GM12878 (cell line): ENCODE measurements around the gene NUDT14. TPM values are rescaled to one million over a fixed set of nuclear protein-coding genes. Genes with fewer than 3 reads are reported as not detected.

Experiments
- ATAC-seq: fragments of 200-7000 bp; cut with Tn5 transposase; 3 replicates; pipeline ENCODE4 v1.9.1; 2020; ENCODE audit warnings: mild to moderate bottlenecking, moderate library complexity
- BruUV-seq: library from RNA; stranded (reverse); fragments of 400-500 nt; replicated peaks from 2 replicates; lab custom pipeline; 2021; lab: Mats Ljungman, UMichigan
- CTCF ChIA-PET: fragments of 300-600 bp; sonication (Branson Sonifier 250); formaldehyde crosslinking; extraction: SDS; loops from one replicate; lab custom pipeline; 2021; ENCODE audit warnings: inconsistent platforms; lab: Yijun Ruan, JAX
- POLR2A ChIA-PET: fragments of 350-600 bp; formaldehyde crosslinking; extraction: SDS; loops from one replicate; lab custom pipeline; 2021; ENCODE audit warnings: inconsistent platforms; lab: Charles Lee
- RAD21 ChIA-PET: fragments of 300-600 bp; sonication (Branson Sonifier 250); formaldehyde crosslinking; loops from one replicate; lab custom pipeline; 2023; ENCODE audit warnings: antibody characterized with exemption; ENCODE audit not compliant: unreplicated experiment; lab: Charles Lee
- SMC1A ChIA-PET: fragments of 300-600 bp; sonication (Branson Sonifier 250); formaldehyde crosslinking; loops from one replicate; lab custom pipeline; 2023; ENCODE audit not compliant: unreplicated experiment, uncharacterized antibody; lab: Charles Lee
- DNase-seq: peaks from one replicate; pipeline ENCODE4 v3.0.0-alpha.2; 2011; ENCODE audit warnings: low read depth, low spot score
- FAIRE-seq: peaks from 3 replicates; lab custom pipeline; 2011; peaks lifted over from hg19 to GRCh38; lab: Jason Lieb, UNC
- H2AFZ ChIP-seq: 2 replicates; pipeline ENCODE4 v1.6.0; 2011; ENCODE audit warnings: low read depth, low read length, control low read depth; ENCODE audit not compliant: control insufficient read depth
- H3K27ac ChIP-seq: 2 replicates; pipeline ENCODE4 v1.5.1; 2011; ENCODE audit warnings: control low read depth; ENCODE audit not compliant: control insufficient read depth, insufficient read depth
- H3K27me3 ChIP-seq, 2 experiments: replicated peaks in 1 of 2; 2 replicates each; pipeline versions ENCODE4 v1.6.0 to v1.6.1; 2011; ENCODE audit warnings: low read length in 1 of 2; ENCODE audit not compliant: control insufficient read depth in 2 of 2, insufficient read depth in 2 of 2
- H3K36me3 ChIP-seq, 2 experiments: 2 replicates each; pipeline ENCODE4 v1.5.1; 2011; ENCODE audit warnings: low read length in 1 of 2; ENCODE audit not compliant: control insufficient read depth in 2 of 2, insufficient read depth in 2 of 2
- H3K4me1 ChIP-seq: 2 replicates; pipeline ENCODE4 v1.6.1; 2011; ENCODE audit warnings: mild to moderate bottlenecking, low read length, moderate library complexity, mixed read lengths; ENCODE audit not compliant: control insufficient read depth, insufficient read depth
- H3K4me2 ChIP-seq: 2 replicates; pipeline ENCODE4 v1.6.0; 2011; ENCODE audit warnings: control low read depth; ENCODE audit not compliant: control insufficient read depth, insufficient read depth
- H3K4me3 ChIP-seq: fragments of 200-600 bp; sonication (generic); 2 replicates; pipeline ENCODE4 v1.5.1; 2016
- H3K79me2 ChIP-seq: 2 replicates; pipeline ENCODE4 v1.6.0; 2011; ENCODE audit warnings: low read length; ENCODE audit not compliant: control insufficient read depth, insufficient read depth
- H3K9ac ChIP-seq: 2 replicates; pipeline ENCODE4 v1.8.0; 2011; ENCODE audit warnings: low read length, control low read depth, mixed read lengths; ENCODE audit not compliant: control insufficient read depth, insufficient read depth
- H3K9me3 ChIP-seq: replicated peaks from 3 replicates; pipeline ENCODE4 v1.5.1; 2011; ENCODE audit warnings: mild to moderate bottlenecking, low read length; ENCODE audit not compliant: control insufficient read depth, insufficient read depth
- H4K20me1 ChIP-seq: 2 replicates; pipeline ENCODE4 v1.6.0; 2011; ENCODE audit not compliant: control insufficient read depth, insufficient read depth
- CHD1 ChIP-seq: IDR thresholded peaks from 2 replicates; pipeline ENCODE4 v1.6.1; 2012; ENCODE audit warnings: low read depth, low read length, improper control_type of control experiment
- FOXK2 ChIP-seq: fragments of 450-650 bp; IDR thresholded peaks from 2 replicates; pipeline ENCODE4 v1.6.1; 2017; ENCODE audit warnings: mild to moderate bottlenecking, moderate library complexity
- GATAD2B ChIP-seq: fragments of 450-650 bp; conservative IDR thresholded peaks from 2 replicates; pipeline ENCODE4 v1.6.1; 2017; ENCODE audit warnings: low read depth, mild to moderate bottlenecking, moderate library complexity
- HDAC6 ChIP-seq: fragments of 200-600 bp; sonication (generic); IDR thresholded peaks from one replicate; pipeline ENCODE4 v1.8.0; 2017; ENCODE audit warnings: antibody characterized with exemption; ENCODE audit not compliant: unreplicated experiment
- MLLT1 ChIP-seq: fragments of 450-650 bp; IDR thresholded peaks from 2 replicates; pipeline ENCODE4 v1.6.1; 2016; ENCODE audit warnings: mild to moderate bottlenecking
- NBN ChIP-seq: fragments of 450-650 bp; IDR thresholded peaks from 2 replicates; pipeline ENCODE4 v1.6.1; 2016
- PKNOX1 ChIP-seq: fragments of 450-650 bp; IDR thresholded peaks from 2 replicates; pipeline ENCODE4 v1.6.1; 2016; ENCODE audit warnings: mild to moderate bottlenecking
- PML ChIP-seq: IDR thresholded peaks from 2 replicates; pipeline ENCODE4 v1.6.1; 2012; ENCODE audit warnings: low read length, inconsistent platforms
- RFX5 ChIP-seq: IDR thresholded peaks from 2 replicates; pipeline ENCODE4 v1.6.1; 2011; ENCODE audit warnings: low read depth, low read length, improper control_type of control experiment
- ZBTB4 ChIP-seq: fragments of 450-650 bp; formaldehyde crosslinking; IDR thresholded peaks from 2 replicates; pipeline ENCODE4 v1.4.0; 2022; ENCODE audit warnings: mild to moderate bottlenecking, moderate library complexity
- ZNF207 ChIP-seq: fragments of 450-650 bp; IDR thresholded peaks from 2 replicates; pipeline ENCODE4 v1.6.1; 2014; ENCODE audit warnings: antibody characterized with exemption, mild to moderate bottlenecking, borderline replicate concordance
- ZNF592 ChIP-seq: fragments of 450-650 bp; IDR thresholded peaks from 2 replicates; pipeline ENCODE4 v1.6.1; 2017; ENCODE audit warnings: mild to moderate bottlenecking, moderate library complexity
- WGBS: methylation state at CpG from one replicate; pipeline ENCODE4 v1.1.6; 2016; ENCODE audit warnings: low lambda C conversion rate; ENCODE audit not compliant: insufficient replicate concordance, insufficient coverage; ENCODE audit errors: missing lambda C conversion rate; 5-methylcytosine and 5-hydroxymethylcytosine counted together
- in situ Hi-C: fragments of 300-500 bp; cut with MboI; formaldehyde crosslinking; loops from 9 replicates; pipeline ENCODE4 v1.14.3; 2018; ENCODE audit warnings: mixed read lengths
- intact Hi-C: fragments of 100-400 bp; cut with micrococcal nuclease; formaldehyde crosslinking; loops from one replicate; pipeline ENCODE4 v1.14.2; 2022; ENCODE audit not compliant: unreplicated experiment
- polyA plus RNA-seq, 11 experiments: library from polyadenylated mRNA; depleted of rRNA in 4 of 11; unstranded in 6 of 11; stranded (reverse) in 5 of 11; fragments of >200 nt; fragmentation: Nextera tagmentation in 4 of 11; fragmentation: Illumina TruSeq in 1 of 11; extraction: Ambion mirVana in 4 of 11; extraction: Trizol in 1 of 11; gene quantifications; 1 replicate in 1 of 11; 2 replicates in 10 of 11; pipeline versions ENCODE4 v1.2.1 to v1.2.3, GENCODE V29; 2011 to 2016; ENCODE audit warnings: inconsistent platforms in 2 of 11, missing spikeins in 2 of 11, low read depth in 1 of 11
- total RNA-seq, 4 experiments: library from RNA; depleted of rRNA in 3 of 4; stranded (reverse); fragments of >200 nt in 3 of 4; fragmentation: Illumina TruSeq in 1 of 4; extraction: Trizol in 1 of 4; gene quantifications; 2 replicates each; pipeline versions ENCODE4 v1.2.1 to v1.2.3, GENCODE V29; 2013 to 2021

NUDT14 gene
- total and polyA plus RNA-seq, 10 of the 15 experiments (the other 5 are each of a cell fraction or from before 2014, with no cell fraction given): 0.62 to 6.8 (median 4.3) TPM; not detected in 1

GRCh38 chr14:105132921-105133654 is 48.0 kb downstream of the NUDT14 start (continued):
- no peak for TF ChIP-seq PKNOX1
- no peak for TF ChIP-seq PML
- no peak for TF ChIP-seq HDAC6
- TF ChIP-seq GATAD2B: no peak
- no peak for TF ChIP-seq FOXK2
- no peak for TF ChIP-seq ZNF207

GRCh38 chr14:105131241-105131640 is 49.9 kb downstream of the NUDT14 start:
- Histone ChIP-seq H3K27me3 (no peaks in the 10 kb centered on the region; a peak in 1 of 4 replicates), H3K4me1 (no peaks in the 10 kb centered on the region), H3K9ac (no peak overlapping the region), H3K4me2 (no peak overlapping the region), H3K36me3 (no peaks in the 10 kb centered on the region), H2AFZ (no peak overlapping the region), H3K4me3 (no peak overlapping the region), H3K9me3 (no peaks in the 10 kb centered on the region; the same call in 1 of the 3 replicates), H4K20me1 (no peaks in the 10 kb centered on the region), H3K79me2 (no peaks in the 10 kb centered on the region), H3K27ac (no peak overlapping the region)
- DNase-seq (no peak), FAIRE-seq (no peak), ATAC-seq (no peak)
- 25% methylated on average over 2 of the region's 2 CpGs for WGBS
- in situ Hi-C loops: no loop called here
- POLR2A ChIA-PET: no interaction called here
- BruUV-seq: no TSS peak
- SMC1A ChIA-PET: interaction anchor here (0.9 kb wide), 1 partner anchor 14 kb away, joined by 3 read pairs; no protein-coding TSS in a partner anchor
- CTCF ChIA-PET: interaction anchor here (0.6 to 0.8 kb wide), 2 partner anchors 41 to 1792 kb away, joined by 3 read pairs; no protein-coding TSS in a partner anchor
- RAD21 ChIA-PET: no interaction called here
- intact Hi-C loops: no loop called here
- TF ChIP-seq RFX5 (no peak), ZBTB4 (CRISPR knock-in tag) (no peak), NBN (no peak), CHD1 (no peak), ZNF592 (no peak), MLLT1 (no peak)
